Fibroblast of pulmonary artery (primary cell): ENCODE results near the gene ANXA11.

Experiments used
- DNase-seq: peaks from one replicate; pipeline ENCODE4 v3.0.0-alpha.2; 2010; ENCODE audit warnings: low read depth
- H3K4me3 ChIP-seq: replicated peaks from 2 replicates; pipeline ENCODE4 v1.5.1; 2011; ENCODE audit warnings: low read depth, mild to moderate bottlenecking, control low read depth, low read length, moderate library complexity
- TF ChIP-seq, protein P1 (sequence below): IDR thresholded peaks from 2 replicates; pipeline ENCODE4 v1.5.1; 2011; ENCODE audit warnings: mild to moderate bottlenecking, control low read depth, low read length, inconsistent platforms; ENCODE audit errors: missing control alignments

ANXA11 gene

DNA sequence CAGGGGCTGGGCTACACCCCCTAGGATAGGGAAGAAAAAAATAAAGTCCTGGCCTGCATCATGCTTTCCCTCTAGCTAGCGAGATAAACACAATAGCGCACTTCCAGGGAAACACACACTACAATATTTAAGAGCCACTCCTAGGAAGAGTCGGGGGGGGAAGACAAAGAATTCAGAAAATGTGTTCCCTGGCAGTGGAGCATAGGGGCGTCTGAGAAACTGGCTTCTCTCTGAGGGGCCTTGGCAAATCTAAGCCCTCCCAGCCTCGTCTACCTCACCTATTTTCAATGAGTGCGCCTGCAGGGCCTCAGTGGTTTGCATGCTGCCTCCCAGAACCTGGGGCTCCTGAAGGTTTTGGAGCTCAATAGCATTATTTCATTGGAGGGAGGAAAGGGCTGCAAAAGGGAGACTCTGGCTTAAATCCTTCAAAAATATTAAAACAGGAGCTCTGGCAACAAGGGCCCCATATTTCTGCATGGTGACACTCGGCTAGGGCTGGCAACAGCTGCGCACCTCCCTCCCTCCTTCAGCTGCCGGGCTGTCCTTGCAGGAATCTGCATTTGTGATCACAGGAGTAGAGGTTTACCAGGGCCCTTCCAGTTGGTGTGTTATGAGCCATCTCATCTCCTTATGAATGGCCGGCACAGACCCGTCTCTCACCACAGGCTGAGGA lies 10.8 kb downstream of the ANXA11 start:
- H3K4me3 ChIP-seq, result no peak overlapping the region
- TF ChIP-seq, protein P1, sequence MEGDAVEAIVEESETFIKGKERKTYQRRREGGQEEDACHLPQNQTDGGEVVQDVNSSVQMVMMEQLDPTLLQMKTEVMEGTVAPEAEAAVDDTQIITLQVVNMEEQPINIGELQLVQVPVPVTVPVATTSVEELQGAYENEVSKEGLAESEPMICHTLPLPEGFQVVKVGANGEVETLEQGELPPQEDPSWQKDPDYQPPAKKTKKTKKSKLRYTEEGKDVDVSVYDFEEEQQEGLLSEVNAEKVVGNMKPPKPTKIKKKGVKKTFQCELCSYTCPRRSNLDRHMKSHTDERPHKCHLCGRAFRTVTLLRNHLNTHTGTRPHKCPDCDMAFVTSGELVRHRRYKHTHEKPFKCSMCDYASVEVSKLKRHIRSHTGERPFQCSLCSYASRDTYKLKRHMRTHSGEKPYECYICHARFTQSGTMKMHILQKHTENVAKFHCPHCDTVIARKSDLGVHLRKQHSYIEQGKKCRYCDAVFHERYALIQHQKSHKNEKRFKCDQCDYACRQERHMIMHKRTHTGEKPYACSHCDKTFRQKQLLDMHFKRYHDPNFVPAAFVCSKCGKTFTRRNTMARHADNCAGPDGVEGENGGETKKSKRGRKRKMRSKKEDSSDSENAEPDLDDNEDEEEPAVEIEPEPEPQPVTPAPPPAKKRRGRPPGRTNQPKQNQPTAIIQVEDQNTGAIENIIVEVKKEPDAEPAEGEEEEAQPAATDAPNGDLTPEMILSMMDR, result no peak
- no peak for DNase-seq

DNA sequence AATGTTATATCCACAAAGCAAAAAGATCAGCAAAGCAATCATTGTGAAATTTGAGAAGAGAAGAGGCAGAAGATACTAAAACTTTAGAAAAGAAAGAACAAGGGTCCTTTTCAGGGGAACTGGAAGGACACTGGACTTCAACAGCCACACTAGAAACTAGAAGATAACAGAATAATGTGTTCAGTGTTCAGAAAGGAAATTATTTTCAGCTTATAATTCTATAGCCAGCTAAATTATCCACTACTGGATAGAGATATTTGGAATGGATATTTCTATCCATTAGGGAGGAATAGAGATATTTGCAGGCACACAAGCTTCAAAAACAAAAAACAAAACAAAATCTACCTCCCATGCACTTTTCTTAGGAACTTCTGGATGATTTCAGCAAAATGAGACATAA lies 12.8 kb downstream of the ANXA11 start:
- H3K4me3 ChIP-seq, result no peak overlapping the region
- TF ChIP-seq, protein P1, result no peak
- no peak for DNase-seq

DNA sequence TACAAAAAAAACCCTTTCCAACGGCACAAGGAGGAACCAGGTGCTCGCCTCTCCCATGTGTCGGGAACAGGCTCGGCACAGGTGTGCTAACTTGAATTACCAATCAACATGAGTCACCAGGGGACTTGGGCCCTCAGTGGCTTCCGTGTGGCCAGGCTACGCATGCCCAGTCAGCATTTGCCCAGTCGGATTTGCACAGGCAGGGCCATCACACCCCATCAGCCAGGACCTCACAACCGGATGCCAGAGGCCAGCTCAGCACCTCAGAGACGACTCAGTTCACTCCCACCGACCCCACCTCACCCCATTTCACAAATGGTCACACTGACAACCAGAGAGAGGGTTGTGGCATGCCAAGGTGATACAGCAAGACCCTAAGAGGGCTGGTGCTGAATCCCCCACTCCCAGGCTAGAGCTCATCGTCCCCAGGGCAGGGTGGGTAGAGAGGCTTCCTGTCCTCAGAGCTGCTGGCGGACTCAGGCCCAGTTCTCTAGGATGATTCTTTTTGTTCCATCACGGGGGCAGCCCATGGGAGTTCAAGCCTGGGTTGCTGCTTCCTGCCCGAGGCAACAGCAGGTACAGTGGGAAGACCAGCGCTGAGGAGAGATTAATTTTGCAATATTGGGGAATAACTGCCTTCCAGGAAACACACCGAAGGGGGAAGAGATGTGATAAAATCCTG lies 13.6 kb downstream of the ANXA11 start:
- no peak overlapping the region for H3K4me3 ChIP-seq
- TF ChIP-seq, protein P1, result no peak
- DNase-seq, result no peak

DNA sequence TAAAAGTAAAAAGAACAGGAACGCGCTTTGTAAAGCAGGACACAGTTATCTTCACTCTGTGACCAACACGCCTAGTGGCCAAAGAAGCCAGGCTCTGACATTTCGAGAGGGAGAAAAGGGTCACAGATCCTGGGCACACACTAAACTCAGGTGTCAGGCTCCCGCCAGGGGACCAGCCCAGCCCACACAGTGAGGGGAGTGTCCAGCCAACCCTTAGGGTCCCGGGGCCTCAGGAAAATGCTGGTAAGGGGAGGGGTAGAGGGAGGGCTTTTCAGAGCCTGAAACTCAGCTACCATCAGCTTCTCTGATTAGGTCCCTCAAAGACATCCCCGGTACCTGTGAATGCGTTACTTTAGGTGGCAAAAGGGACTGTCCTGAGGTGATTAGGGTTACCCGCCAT lies 16.6 kb downstream of the ANXA11 start:
- H3K4me3 ChIP-seq, result no peak overlapping the region
- TF ChIP-seq, protein P1, result no peak

DNA sequence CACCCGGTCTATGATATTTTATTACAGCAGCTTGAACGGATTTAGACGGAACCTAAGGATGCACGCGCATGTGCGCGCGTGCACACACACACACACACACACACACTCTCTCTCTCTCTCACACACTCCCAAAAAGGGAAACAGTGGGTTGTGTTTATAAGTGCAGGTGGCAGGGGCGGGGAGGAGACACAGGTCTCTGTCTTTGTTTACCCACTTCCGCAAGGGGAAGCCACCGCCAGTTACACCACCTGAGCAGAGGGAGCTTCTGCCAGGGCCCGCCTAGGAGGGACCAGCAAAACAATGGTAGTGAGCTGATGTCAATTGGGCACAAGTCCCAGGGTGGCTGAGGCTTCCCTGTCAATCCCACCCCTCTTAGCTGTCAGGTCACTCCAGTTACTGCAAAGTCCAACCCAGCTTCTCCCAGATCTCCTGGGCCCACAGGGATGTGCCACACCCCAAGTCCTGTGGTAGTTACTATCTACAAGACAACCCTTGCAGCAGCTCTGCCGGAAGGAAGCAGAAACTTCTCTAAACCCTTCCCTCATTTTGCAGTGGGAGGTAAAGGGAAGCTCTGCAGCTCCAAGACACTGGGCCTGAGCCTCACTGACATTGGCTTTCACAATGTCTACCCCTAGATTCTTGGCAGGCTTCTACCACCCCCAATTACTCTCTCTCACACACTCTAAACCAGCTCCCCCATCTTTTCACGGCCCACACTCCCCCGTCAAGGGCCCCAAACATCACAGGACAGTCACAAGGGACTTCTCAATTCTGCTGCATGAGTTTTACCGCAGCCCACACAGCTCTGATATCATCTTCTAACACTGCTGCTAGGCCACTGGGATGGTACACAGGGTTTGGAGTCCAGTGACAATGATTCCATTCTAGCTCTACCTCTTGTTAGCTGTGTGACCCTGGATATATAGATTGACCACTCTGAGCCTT lies 17.6 kb downstream of the ANXA11 start:
- DNase-seq, result no peak
- TF ChIP-seq, protein P1, result no peak
- no peak overlapping the region for H3K4me3 ChIP-seq

More for the DNA sequence above, 16.6 kb downstream of the ANXA11 start:
- no peak for DNase-seq

DNA sequence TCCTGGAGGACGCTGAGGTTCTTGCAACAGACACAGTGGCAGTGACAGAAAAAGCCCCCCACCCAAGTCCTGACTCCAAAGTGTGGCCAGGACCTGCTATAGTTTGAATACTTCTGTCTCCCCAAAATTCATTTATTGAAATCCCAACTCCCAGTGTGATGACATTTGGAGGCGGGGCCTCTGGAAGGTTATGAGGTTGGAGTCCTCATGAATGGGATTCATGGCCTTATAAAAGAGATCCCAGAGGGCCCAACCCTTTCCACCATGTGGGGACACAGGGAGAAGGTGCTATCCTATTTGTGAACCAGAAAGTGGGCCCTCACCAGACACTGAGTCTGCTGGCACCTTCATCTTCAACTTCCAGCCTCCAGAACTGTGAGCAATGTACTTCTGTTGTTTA lies 18.3 kb downstream of the ANXA11 start:
- TF ChIP-seq, protein P1, result no peak
- no peak overlapping the region for H3K4me3 ChIP-seq
- no peak for DNase-seq
